Panc1 (cell line): ENCODE data around the gene PJA1. TPM values are rescaled to one million over a fixed set of nuclear protein-coding genes. Genes with fewer than 3 reads are reported as not detected.

Source experiments
- ATAC-seq: fragments of 200-7000 bp; cut with Tn5 transposase; 2 replicates; pipeline ENCODE4 v1.9.1; 2020; ENCODE audit warnings: mild to moderate bottlenecking, moderate library complexity
- BruUV-seq: library from RNA; stranded (reverse); fragments of 400-500 nt; replicated peaks from 2 replicates; lab custom pipeline; 2021; lab: Mats Ljungman, UMichigan
- CTCF ChIA-PET: fragments of 300-600 bp; sonication (Branson Sonifier 250); formaldehyde crosslinking; loops from one replicate; lab custom pipeline; 2022; ENCODE audit warnings: antibody characterized with exemption; lab: Charles Lee
- POLR2A ChIA-PET: fragments of 300-600 bp; sonication (Branson Sonifier 250); formaldehyde crosslinking; loops from one replicate; lab custom pipeline; 2022; ENCODE audit warnings: antibody characterized with exemption; lab: Charles Lee
- DNase-seq: peaks from one replicate; pipeline ENCODE4 v3.0.0-alpha.2; 2010; ENCODE audit warnings: low read depth, low spot score
- H3K27ac ChIP-seq: 2 replicates; pipeline ENCODE4 v1.5.1; 2011; ENCODE audit warnings: mild to moderate bottlenecking, low read length, inconsistent platforms
- H3K27me3 ChIP-seq: fragments of 200-500 bp; sonication (Bioruptor generic); 2 replicates; pipeline ENCODE4 v1.6.0; 2014; ENCODE audit warnings: low read length, inconsistent platforms; ENCODE audit not compliant: control insufficient read depth, insufficient read depth
- H3K36me3 ChIP-seq: fragments of 200-500 bp; sonication (Bioruptor generic); 2 replicates; pipeline ENCODE4 v1.5.1; 2014; ENCODE audit warnings: inconsistent platforms, mild to moderate bottlenecking, low read length, moderate library complexity; ENCODE audit not compliant: control insufficient read depth, insufficient read depth
- H3K4me1 ChIP-seq: 2 replicates; pipeline ENCODE4 v1.5.1; 2011; ENCODE audit warnings: inconsistent platforms, mild to moderate bottlenecking, low read length, moderate library complexity; ENCODE audit not compliant: control insufficient read depth, insufficient read depth
- H3K4me3 ChIP-seq, 2 experiments: 2 replicates each; pipeline ENCODE4 v1.5.1; 2011 to 2012; ENCODE audit warnings: low read depth in 2 of 2, low read length in 2 of 2, mild to moderate bottlenecking in 2 of 2, inconsistent platforms in 1 of 2, moderate library complexity in 1 of 2
- H3K9me3 ChIP-seq: fragments of 200-500 bp; sonication (Bioruptor generic); 2 replicates; pipeline ENCODE4 v1.5.1; 2014; ENCODE audit warnings: low read depth, mild to moderate bottlenecking, inconsistent platforms, low read length, moderate library complexity; ENCODE audit not compliant: control insufficient read depth, insufficient read depth
- POLR2AphosphoS5 ChIP-seq: IDR thresholded peaks from 2 replicates; pipeline ENCODE4 v1.6.1; 2012; ENCODE audit warnings: mild to moderate bottlenecking, low read depth, low read length, moderate library complexity
- SIN3A ChIP-seq: IDR thresholded peaks from 2 replicates; pipeline ENCODE4 v1.6.1; 2012; ENCODE audit warnings: low read depth, mild to moderate bottlenecking, low read length, moderate library complexity, borderline replicate concordance; ENCODE audit not compliant: insufficient read depth
- TCF7L2 ChIP-seq: IDR thresholded peaks from 2 replicates; pipeline ENCODE4 v1.6.1; 2011; ENCODE audit warnings: mild to moderate bottlenecking, low read depth, low read length, inconsistent platforms
- in situ Hi-C: cut with HindIII; loops from 2 replicates; pipeline ENCODE4 v1.10.0; 2016; ENCODE audit warnings: low sequenced_read_pairs, low pct_unique_long_range_greater_than_20kb
- intact Hi-C: fragments of 100-400 bp; cut with micrococcal nuclease; formaldehyde crosslinking; loops from one replicate; pipeline ENCODE4 v1.10.0; 2022; ENCODE audit not compliant: unreplicated experiment
- total RNA-seq: library from RNA; stranded (reverse); gene quantifications from one replicate; pipeline ENCODE4 v1.2.1, GENCODE V29; 2021; ENCODE audit not compliant: unreplicated experiment
- TF ChIP-seq, protein P1 (sequence below): fragments of 450-650 bp; IDR thresholded peaks from 2 replicates; pipeline ENCODE4 v1.5.1; 2017; ENCODE audit warnings: mild to moderate bottlenecking
- TF ChIP-seq, protein P2 (sequence below), 2 experiments: IDR thresholded peaks; 2 replicates each; pipeline ENCODE4 v1.6.1; 2011 to 2012; ENCODE audit warnings: low read depth in 2 of 2, control low read depth in 1 of 2, low read length in 1 of 2, mild to moderate bottlenecking in 1 of 2, moderate library complexity in 1 of 2; ENCODE audit not compliant: insufficient read depth in 1 of 2

The PJA1 gene
- total RNA-seq, 1 experiment from 2014 or later: 11.8 TPM

DNA sequence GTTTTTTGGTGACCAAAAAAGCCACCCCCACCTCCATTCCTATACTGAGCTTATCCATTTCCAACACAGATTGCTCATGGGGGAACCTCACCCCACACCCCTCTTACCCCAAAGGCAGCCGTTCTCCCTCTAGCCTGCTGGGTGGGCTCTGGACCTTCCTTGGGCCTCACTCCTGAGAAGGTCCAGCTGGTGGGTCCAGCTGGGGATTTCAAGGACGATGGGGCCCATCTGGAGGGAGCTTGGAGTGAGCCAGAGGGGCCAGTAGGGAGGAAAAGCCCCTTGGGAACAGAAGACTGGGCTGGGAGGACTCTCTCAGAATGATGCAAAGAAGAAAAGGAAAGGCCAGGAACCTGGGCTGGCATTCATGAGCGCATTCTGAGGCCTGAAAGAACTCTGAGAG lies 42.0 kb upstream of the PJA1 start:
- BruUV-seq: no TSS peak
- DNase-seq (no peak), ATAC-seq (no peak)
- Histone ChIP-seq H3K4me3 (no peak overlapping the region), H3K27ac (no peak overlapping the region), H3K36me3 (no peaks in the 10 kb centered on the region), H3K9me3 (no peaks in the 10 kb centered on the region), H3K4me1 (no peaks in the 10 kb centered on the region), H3K27me3 (no peaks in the 10 kb centered on the region)
- in situ Hi-C loops: no loop called here
- POLR2A ChIA-PET: no interaction called here
- intact Hi-C loops: no loop called here
- CTCF ChIA-PET: no interaction called here
- TF ChIP-seq, protein P1, sequence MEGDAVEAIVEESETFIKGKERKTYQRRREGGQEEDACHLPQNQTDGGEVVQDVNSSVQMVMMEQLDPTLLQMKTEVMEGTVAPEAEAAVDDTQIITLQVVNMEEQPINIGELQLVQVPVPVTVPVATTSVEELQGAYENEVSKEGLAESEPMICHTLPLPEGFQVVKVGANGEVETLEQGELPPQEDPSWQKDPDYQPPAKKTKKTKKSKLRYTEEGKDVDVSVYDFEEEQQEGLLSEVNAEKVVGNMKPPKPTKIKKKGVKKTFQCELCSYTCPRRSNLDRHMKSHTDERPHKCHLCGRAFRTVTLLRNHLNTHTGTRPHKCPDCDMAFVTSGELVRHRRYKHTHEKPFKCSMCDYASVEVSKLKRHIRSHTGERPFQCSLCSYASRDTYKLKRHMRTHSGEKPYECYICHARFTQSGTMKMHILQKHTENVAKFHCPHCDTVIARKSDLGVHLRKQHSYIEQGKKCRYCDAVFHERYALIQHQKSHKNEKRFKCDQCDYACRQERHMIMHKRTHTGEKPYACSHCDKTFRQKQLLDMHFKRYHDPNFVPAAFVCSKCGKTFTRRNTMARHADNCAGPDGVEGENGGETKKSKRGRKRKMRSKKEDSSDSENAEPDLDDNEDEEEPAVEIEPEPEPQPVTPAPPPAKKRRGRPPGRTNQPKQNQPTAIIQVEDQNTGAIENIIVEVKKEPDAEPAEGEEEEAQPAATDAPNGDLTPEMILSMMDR: no peak
- no peak for TF ChIP-seq SIN3A
- TF ChIP-seq, protein P2, sequence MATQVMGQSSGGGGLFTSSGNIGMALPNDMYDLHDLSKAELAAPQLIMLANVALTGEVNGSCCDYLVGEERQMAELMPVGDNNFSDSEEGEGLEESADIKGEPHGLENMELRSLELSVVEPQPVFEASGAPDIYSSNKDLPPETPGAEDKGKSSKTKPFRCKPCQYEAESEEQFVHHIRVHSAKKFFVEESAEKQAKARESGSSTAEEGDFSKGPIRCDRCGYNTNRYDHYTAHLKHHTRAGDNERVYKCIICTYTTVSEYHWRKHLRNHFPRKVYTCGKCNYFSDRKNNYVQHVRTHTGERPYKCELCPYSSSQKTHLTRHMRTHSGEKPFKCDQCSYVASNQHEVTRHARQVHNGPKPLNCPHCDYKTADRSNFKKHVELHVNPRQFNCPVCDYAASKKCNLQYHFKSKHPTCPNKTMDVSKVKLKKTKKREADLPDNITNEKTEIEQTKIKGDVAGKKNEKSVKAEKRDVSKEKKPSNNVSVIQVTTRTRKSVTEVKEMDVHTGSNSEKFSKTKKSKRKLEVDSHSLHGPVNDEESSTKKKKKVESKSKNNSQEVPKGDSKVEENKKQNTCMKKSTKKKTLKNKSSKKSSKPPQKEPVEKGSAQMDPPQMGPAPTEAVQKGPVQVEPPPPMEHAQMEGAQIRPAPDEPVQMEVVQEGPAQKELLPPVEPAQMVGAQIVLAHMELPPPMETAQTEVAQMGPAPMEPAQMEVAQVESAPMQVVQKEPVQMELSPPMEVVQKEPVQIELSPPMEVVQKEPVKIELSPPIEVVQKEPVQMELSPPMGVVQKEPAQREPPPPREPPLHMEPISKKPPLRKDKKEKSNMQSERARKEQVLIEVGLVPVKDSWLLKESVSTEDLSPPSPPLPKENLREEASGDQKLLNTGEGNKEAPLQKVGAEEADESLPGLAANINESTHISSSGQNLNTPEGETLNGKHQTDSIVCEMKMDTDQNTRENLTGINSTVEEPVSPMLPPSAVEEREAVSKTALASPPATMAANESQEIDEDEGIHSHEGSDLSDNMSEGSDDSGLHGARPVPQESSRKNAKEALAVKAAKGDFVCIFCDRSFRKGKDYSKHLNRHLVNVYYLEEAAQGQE (IDR thresholded peaks at IDR 0.05; ENCODE audit: insufficient read depth in 1 of 2, low read depth in 2 of 2, low read length in 1 of 2): no peak
- TF ChIP-seq POLR2AphosphoS5: no peak
- TF ChIP-seq TCF7L2: no peak

DNA sequence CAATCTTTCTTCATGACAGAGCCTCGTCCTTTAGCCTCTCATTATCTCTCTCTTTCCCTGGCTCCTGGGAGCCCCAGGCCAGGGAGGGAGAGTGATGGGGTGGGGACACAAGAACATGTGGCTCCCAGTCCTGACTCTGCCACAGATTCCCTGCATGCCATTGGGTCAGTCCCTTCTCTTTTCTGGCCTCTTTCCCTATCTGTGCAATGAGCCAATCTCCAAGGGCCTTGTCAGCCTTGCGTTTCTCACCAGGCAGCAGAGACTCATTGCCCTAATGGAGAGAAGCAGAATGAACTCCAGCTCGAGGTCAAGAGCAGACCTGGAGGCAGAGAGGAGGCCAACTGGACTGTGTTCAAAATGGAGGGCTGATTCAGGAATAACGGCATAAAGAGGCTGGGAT lies 38.4 kb upstream of the PJA1 start:
- H3K36me3 ChIP-seq: no peaks in the 10 kb centered on the region
- no peaks in the 10 kb centered on the region for H3K27me3 ChIP-seq
- ATAC-seq: no peak
- CTCF ChIA-PET: no interaction called here
- POLR2A ChIA-PET: no interaction called here
- TF ChIP-seq, protein P1: no peak
- no peak for TF ChIP-seq SIN3A
- TF ChIP-seq POLR2AphosphoS5: no peak
- TF ChIP-seq, protein P2 (IDR thresholded peaks at IDR 0.05; ENCODE audit: insufficient read depth in 1 of 2, low read depth in 2 of 2, low read length in 1 of 2): no peak
- no peak for TF ChIP-seq TCF7L2
- H3K4me3 ChIP-seq: no peak overlapping the region
- BruUV-seq: no TSS peak
- DNase-seq: no peak
- no peaks in the 10 kb centered on the region for H3K9me3 ChIP-seq
- intact Hi-C loops: no loop called here
- H3K4me1 ChIP-seq: no peaks in the 10 kb centered on the region
- H3K27ac ChIP-seq: no peak overlapping the region
- in situ Hi-C loops: no loop called here
